ENCODE data around the gene BICC1. TPM values are rescaled to one million over a fixed set of nuclear protein-coding genes. Genes with fewer than 3 reads are reported as not detected.

Gene BICC1
- total RNA-seq, 1 experiment from 2014 or later = not detected

DNA sequence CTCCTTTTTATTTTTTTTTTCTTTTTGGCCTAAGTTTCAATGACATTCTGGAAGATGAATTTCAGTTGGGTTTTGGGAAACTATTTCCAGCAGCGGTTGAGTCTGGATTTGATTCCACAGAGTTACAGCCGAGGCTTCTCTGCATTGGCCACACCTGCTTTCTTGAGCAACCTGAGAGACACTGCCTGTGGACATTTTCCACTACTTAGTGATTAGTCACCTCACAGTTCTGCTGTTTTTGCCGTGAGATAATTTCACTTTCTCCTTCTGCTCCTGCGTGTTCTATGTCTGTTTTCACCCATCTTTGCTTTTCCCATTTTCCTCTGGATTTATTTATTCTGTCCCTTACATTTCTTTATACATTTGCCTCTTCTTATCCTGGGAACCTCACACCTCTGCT is 243.0 kb downstream of the BICC1 start (continued):
- TF ChIP-seq, protein P1, sequence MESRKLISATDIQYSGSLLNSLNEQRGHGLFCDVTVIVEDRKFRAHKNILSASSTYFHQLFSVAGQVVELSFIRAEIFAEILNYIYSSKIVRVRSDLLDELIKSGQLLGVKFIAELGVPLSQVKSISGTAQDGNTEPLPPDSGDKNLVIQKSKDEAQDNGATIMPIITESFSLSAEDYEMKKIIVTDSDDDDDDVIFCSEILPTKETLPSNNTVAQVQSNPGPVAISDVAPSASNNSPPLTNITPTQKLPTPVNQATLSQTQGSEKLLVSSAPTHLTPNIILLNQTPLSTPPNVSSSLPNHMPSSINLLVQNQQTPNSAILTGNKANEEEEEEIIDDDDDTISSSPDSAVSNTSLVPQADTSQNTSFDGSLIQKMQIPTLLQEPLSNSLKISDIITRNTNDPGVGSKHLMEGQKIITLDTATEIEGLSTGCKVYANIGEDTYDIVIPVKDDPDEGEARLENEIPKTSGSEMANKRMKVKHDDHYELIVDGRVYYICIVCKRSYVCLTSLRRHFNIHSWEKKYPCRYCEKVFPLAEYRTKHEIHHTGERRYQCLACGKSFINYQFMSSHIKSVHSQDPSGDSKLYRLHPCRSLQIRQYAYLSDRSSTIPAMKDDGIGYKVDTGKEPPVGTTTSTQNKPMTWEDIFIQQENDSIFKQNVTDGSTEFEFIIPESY (IDR thresholded peaks at IDR 0.05; ENCODE audit: extremely low read depth, insufficient replicate concordance, low read length) = no peak
- TF ChIP-seq FOSL1 (IDR thresholded peaks at IDR 0.05; ENCODE audit: low read depth) (no peak), POLR2AphosphoS5 (IDR thresholded peaks at IDR 0.05; ENCODE audit: low read depth, low read length) (no peak), POLR2A (IDR thresholded peaks at IDR 0.05; ENCODE audit: borderline replicate concordance, extremely low read depth, insufficient read depth, insufficient read length) (no peak), ZFX (IDR thresholded peaks at IDR 0.05) (no peak), SIN3A (IDR thresholded peaks at IDR 0.05; ENCODE audit: low read depth) (no peak), SRF (IDR thresholded peaks at IDR 0.05; ENCODE audit: low read depth) (no peak)

DNA sequence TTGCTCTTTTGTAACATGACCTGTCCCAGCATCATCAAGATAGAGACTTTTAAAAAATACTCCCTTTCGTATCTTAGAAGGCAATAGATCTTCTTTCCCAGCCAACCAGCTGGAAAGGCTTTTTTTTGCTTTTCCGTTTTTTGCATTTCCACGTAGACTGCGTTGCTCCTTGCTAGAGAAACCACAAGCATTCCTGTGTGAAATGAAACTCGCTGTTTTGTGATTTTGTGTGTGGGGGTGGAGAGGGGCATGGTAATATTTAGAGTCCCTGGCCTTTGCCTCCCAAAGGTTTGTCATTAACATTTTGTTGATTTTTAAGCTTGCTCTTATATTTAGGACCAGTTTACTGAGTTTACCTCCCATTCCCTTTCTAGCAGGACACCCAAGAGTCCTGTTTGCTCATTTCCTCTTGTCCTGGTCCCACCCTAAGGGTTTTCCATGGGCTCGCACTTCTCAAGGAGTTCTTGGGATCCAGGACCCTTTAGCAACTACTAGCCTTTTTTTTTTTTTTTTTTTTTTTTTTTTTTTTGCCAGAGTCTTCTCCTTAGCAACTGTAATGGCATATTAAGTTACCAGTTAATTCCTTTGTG is 243.6 kb downstream of the BICC1 start:
- BruUV-seq (replicated peaks) = no TSS peak
- H3K27ac ChIP-seq (ENCODE audit: low read depth, low read length) = no peak overlapping the region
- no peaks in the 10 kb centered on the region for H3K9me3 ChIP-seq (ENCODE audit: control insufficient read depth in 1 of 2, insufficient read depth in 1 of 2, low read depth in 1 of 2, low read length in 2 of 2)
- H4K20me1 ChIP-seq (ENCODE audit: insufficient read depth) = no peaks in the 10 kb centered on the region
- no peaks in the 10 kb centered on the region for H3K4me1 ChIP-seq (ENCODE audit: control insufficient read depth in 1 of 2, insufficient read depth in 2 of 2, low read length in 2 of 2)
- ChIA-PET RAD21 (ENCODE audit: low non-redundant PET in 1 of 2, low total read pairs in 2 of 2, uncharacterized antibody in 2 of 2, unreplicated experiment in 2 of 2) (no interaction called here), POLR2A (no interaction called here), CTCF (no interaction called here)
- intact Hi-C loops (cut with micrococcal nuclease) = no loop called here
- H3K9me2 ChIP-seq (ENCODE audit: insufficient read depth) = no peaks in the 10 kb centered on the region
- H3K36me3 ChIP-seq (ENCODE audit: control insufficient read depth in 1 of 2, insufficient read depth in 2 of 2, low read length in 2 of 2) = no peaks in the 10 kb centered on the region
- no peak overlapping the region for H2AFZ ChIP-seq (ENCODE audit: low read depth, low read length, poor library complexity, severe bottlenecking)
- DNase-seq (ENCODE audit: low read depth, low spot score) = no peak
- H3K4me3 ChIP-seq (replicated peaks in 1 of 2; ENCODE audit: low read depth in 1 of 2, low read length in 2 of 2) = no peak overlapping the region
- peaks cover 26% of the 10 kb centered on the region for H3K27me3 ChIP-seq (ENCODE audit: insufficient read depth, low read length)
- H3K9ac ChIP-seq (ENCODE audit: low read length) = no peak overlapping the region
- no peaks in the 10 kb centered on the region for H3K79me2 ChIP-seq (ENCODE audit: insufficient read depth, low read length)
- no peak for ATAC-seq
- H3K4me2 ChIP-seq (ENCODE audit: low read length) = no peak overlapping the region
- TF ChIP-seq, protein P2, sequence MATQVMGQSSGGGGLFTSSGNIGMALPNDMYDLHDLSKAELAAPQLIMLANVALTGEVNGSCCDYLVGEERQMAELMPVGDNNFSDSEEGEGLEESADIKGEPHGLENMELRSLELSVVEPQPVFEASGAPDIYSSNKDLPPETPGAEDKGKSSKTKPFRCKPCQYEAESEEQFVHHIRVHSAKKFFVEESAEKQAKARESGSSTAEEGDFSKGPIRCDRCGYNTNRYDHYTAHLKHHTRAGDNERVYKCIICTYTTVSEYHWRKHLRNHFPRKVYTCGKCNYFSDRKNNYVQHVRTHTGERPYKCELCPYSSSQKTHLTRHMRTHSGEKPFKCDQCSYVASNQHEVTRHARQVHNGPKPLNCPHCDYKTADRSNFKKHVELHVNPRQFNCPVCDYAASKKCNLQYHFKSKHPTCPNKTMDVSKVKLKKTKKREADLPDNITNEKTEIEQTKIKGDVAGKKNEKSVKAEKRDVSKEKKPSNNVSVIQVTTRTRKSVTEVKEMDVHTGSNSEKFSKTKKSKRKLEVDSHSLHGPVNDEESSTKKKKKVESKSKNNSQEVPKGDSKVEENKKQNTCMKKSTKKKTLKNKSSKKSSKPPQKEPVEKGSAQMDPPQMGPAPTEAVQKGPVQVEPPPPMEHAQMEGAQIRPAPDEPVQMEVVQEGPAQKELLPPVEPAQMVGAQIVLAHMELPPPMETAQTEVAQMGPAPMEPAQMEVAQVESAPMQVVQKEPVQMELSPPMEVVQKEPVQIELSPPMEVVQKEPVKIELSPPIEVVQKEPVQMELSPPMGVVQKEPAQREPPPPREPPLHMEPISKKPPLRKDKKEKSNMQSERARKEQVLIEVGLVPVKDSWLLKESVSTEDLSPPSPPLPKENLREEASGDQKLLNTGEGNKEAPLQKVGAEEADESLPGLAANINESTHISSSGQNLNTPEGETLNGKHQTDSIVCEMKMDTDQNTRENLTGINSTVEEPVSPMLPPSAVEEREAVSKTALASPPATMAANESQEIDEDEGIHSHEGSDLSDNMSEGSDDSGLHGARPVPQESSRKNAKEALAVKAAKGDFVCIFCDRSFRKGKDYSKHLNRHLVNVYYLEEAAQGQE (IDR thresholded peaks at IDR 0.05; ENCODE audit: low read depth) = no peak
- TF ChIP-seq POLR2A (IDR thresholded peaks at IDR 0.05; ENCODE audit: borderline replicate concordance, extremely low read depth, insufficient read depth, insufficient read length) (no peak), RAD21 (IDR thresholded peaks at IDR 0.05; ENCODE audit: low read depth) (no peak), EZH2 (IDR thresholded peaks at IDR 0.05) (no peak), SIN3A (IDR thresholded peaks at IDR 0.05; ENCODE audit: low read depth) (no peak), CBX3 (IDR thresholded peaks at IDR 0.05; ENCODE audit: low read depth) (no peak), ZFX (IDR thresholded peaks at IDR 0.05) (no peak), YY1 (IDR thresholded peaks at IDR 0.05; ENCODE audit: extremely low read depth, insufficient replicate concordance, low read depth, low read length) (no peak), POLR2AphosphoS5 (IDR thresholded peaks at IDR 0.05; ENCODE audit: low read depth, low read length) (no peak)
- TF ChIP-seq, protein P1 (IDR thresholded peaks at IDR 0.05; ENCODE audit: extremely low read depth, insufficient replicate concordance, low read length) = no peak
- TF ChIP-seq, protein P3, sequence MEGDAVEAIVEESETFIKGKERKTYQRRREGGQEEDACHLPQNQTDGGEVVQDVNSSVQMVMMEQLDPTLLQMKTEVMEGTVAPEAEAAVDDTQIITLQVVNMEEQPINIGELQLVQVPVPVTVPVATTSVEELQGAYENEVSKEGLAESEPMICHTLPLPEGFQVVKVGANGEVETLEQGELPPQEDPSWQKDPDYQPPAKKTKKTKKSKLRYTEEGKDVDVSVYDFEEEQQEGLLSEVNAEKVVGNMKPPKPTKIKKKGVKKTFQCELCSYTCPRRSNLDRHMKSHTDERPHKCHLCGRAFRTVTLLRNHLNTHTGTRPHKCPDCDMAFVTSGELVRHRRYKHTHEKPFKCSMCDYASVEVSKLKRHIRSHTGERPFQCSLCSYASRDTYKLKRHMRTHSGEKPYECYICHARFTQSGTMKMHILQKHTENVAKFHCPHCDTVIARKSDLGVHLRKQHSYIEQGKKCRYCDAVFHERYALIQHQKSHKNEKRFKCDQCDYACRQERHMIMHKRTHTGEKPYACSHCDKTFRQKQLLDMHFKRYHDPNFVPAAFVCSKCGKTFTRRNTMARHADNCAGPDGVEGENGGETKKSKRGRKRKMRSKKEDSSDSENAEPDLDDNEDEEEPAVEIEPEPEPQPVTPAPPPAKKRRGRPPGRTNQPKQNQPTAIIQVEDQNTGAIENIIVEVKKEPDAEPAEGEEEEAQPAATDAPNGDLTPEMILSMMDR (IDR thresholded peaks at IDR 0.05 in 2 of 3, conservative IDR thresholded peaks at IDR 0.05 in 1 of 3; ENCODE audit: borderline replicate concordance in 1 of 3, insufficient read depth in 1 of 3, low read depth in 2 of 3, low read length in 2 of 3) = no peak
- TF ChIP-seq, protein P4, sequence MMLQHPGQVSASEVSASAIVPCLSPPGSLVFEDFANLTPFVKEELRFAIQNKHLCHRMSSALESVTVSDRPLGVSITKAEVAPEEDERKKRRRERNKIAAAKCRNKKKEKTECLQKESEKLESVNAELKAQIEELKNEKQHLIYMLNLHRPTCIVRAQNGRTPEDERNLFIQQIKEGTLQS (IDR thresholded peaks at IDR 0.05) = no peak
